Suprapubic skin (tissue), 4 donors: ENCODE results near the gene NUP50. TPM values are rescaled to one million over a fixed set of nuclear protein-coding genes. Genes with fewer than 3 reads are reported as not detected.
A peak's percentile ranks its signal among the peaks of the same experiment; 100 is the strongest.

Experiments
- DNase-seq, 2 donors: peaks; one replicate each; pipeline ENCODE4 v3.0.0-alpha.2; 2019; ENCODE audit warnings: low spot score in 2 of 2
- H3K27ac ChIP-seq: fragments of 200-600 bp; sonication (generic); one replicate; pipeline ENCODE4 v1.5.1; 2019
- H3K27me3 ChIP-seq: fragments of 200-600 bp; sonication (generic); one replicate; pipeline ENCODE4 v1.5.1; 2019
- H3K36me3 ChIP-seq: fragments of 200-600 bp; sonication (generic); one replicate; pipeline ENCODE4 v1.5.1; 2019
- H3K4me1 ChIP-seq: fragments of 200-600 bp; sonication (generic); one replicate; pipeline ENCODE4 v1.5.1; 2019
- H3K4me3 ChIP-seq: fragments of 200-600 bp; sonication (generic); one replicate; pipeline ENCODE4 v1.5.1; 2019; ENCODE audit warnings: mild to moderate bottlenecking
- H3K9me3 ChIP-seq: fragments of 200-600 bp; sonication (generic); one replicate; pipeline ENCODE4 v1.5.1; 2019
- CTCF ChIP-seq, 2 donors: fragments of 200-600 bp in 1 of 2; fragments of 450-650 bp in 1 of 2; sonication (generic) in 1 of 2; IDR thresholded peaks; one replicate each; pipeline ENCODE4 v1.5.1; 2016 to 2019; ENCODE audit warnings: antibody characterized with exemption in 2 of 2, mild to moderate bottlenecking in 1 of 2, moderate library complexity in 1 of 2
- EP300 ChIP-seq: sonication (generic); formaldehyde crosslinking; IDR thresholded peaks from one replicate; pipeline ENCODE4 v1.6.1; 2017; ENCODE audit warnings: antibody characterized with exemption
- POLR2A ChIP-seq, 2 donors: fragments of 450-650 bp; IDR thresholded peaks; one replicate each; pipeline ENCODE4 v1.6.1; 2017; ENCODE audit warnings: antibody characterized with exemption in 2 of 2, mild to moderate bottlenecking in 2 of 2, moderate library complexity in 2 of 2
- POLR2AphosphoS5 ChIP-seq, 3 donors: sonication (generic); formaldehyde crosslinking; IDR thresholded peaks; one replicate each; pipeline ENCODE4 v1.6.1; 2017; ENCODE audit warnings: antibody characterized with exemption in 3 of 3
- WGBS: methylation state at CpG from one replicate; pipeline ENCODE4 v1.1.5; 2018; 5-methylcytosine and 5-hydroxymethylcytosine counted together
- total RNA-seq, 4 donors: library from RNA; depleted of rRNA; stranded (reverse); fragments of >200 nt; gene quantifications; one replicate each; pipeline ENCODE4 v1.1.0, GENCODE V29; 2016

Gene NUP50
- total RNA-seq: 10 to 100 TPM; 44.2 to 74.0 (median 64.0) TPM

GRCh38 chr22:45163451-45164269 lies at the start of gene NUP50:
NUP50 (plus strand) TSS chr22:45163925; CDS start chr22:45168178, 4,253 bp downstream.
- TF ChIP-seq EP300 (no peak), POLR2AphosphoS5 (IDR thresholded peaks at IDR 0.05) (peak; percentile 41 to 84 (median 75)), CTCF (IDR thresholded peaks at IDR 0.05) (no peak), POLR2A (IDR thresholded peaks at IDR 0.05) (peak in 1 of 2 donors; percentile 59)
- no peaks in the 10 kb centered on the region for H3K9me3 ChIP-seq
- DNase-seq: peak; percentile 95 to 96
- H3K4me1 ChIP-seq: peaks cover 68% of the 10 kb centered on the region
- H3K4me3 ChIP-seq: peak within 1 kb of the TSS; percentile 65
- 0% methylated on average over 13 of the region's 100 CpGs for WGBS
- peak within 1 kb of the TSS; percentile 93 for H3K27ac ChIP-seq
- no peaks in the 10 kb centered on the region for H3K27me3 ChIP-seq
- H3K36me3 ChIP-seq: peaks cover 5% of the 10 kb centered on the region

- Histone ChIP-seq H3K36me3 (no peaks in the 10 kb centered on the region), H3K9me3 (no peaks in the 10 kb centered on the region)
- WGBS: 82% methylated on average over 9 of the region's 9 CpGs
These were observed 43.3 kb upstream of the NUP50 start for GRCh38 chr22:45120440-45120839.

GRCh38 chr22:45120931-45121330 lies 42.8 kb upstream of the NUP50 start:
- 91% methylated on average over 8 of the region's 8 CpGs for whole genome bisulfite sequencing
- peaks cover 4% of the 10 kb centered on the region for H3K27me3 ChIP-seq
- H3K4me3 ChIP-seq: no peak overlapping the region
- H3K27ac ChIP-seq: no peak overlapping the region
- TF ChIP-seq EP300 (no peak), CTCF (IDR thresholded peaks at IDR 0.05) (no peak), POLR2AphosphoS5 (IDR thresholded peaks at IDR 0.05) (no peak), POLR2A (IDR thresholded peaks at IDR 0.05) (no peak)
- DNase-seq: no peak
- H3K4me1 ChIP-seq: peaks cover 3% of the 10 kb centered on the region
- no peaks in the 10 kb centered on the region for H3K9me3 ChIP-seq
- H3K36me3 ChIP-seq: no peaks in the 10 kb centered on the region

More at GRCh38 chr22:45120440-45120839, 43.3 kb upstream of the NUP50 start:
- Histone ChIP-seq H3K27me3 (peaks cover 2% of the 10 kb centered on the region), H3K27ac (no peak overlapping the region), H3K4me3 (no peak overlapping the region), H3K4me1 (peaks cover 3% of the 10 kb centered on the region)
- TF ChIP-seq POLR2A (IDR thresholded peaks at IDR 0.05): no peak
- no peak for TF ChIP-seq EP300
- no peak for TF ChIP-seq POLR2AphosphoS5 (IDR thresholded peaks at IDR 0.05)
- no peak for TF ChIP-seq CTCF (IDR thresholded peaks at IDR 0.05)
- no peak for DNase-seq

- 54% methylated on average over 10 of the region's 10 CpGs for WGBS
- Histone ChIP-seq H3K4me3 (no peak overlapping the region), H3K4me1 (peaks cover 3% of the 10 kb centered on the region), H3K36me3 (no peaks in the 10 kb centered on the region), H3K27me3 (peaks cover 4% of the 10 kb centered on the region), H3K27ac (no peak overlapping the region), H3K9me3 (no peaks in the 10 kb centered on the region)
- DNase-seq: no peak
- TF ChIP-seq POLR2AphosphoS5 (IDR thresholded peaks at IDR 0.05): no peak
- no peak for TF ChIP-seq POLR2A (IDR thresholded peaks at IDR 0.05)
- TF ChIP-seq CTCF (IDR thresholded peaks at IDR 0.05): no peak
- no peak for TF ChIP-seq EP300
These were observed 39.4 kb upstream of the NUP50 start for GRCh38 chr22:45124176-45124847.

GRCh38 chr22:45125188-45125587 lies 38.5 kb upstream of the NUP50 start:
- no peak overlapping the region for H3K4me3 ChIP-seq
- H3K4me1 ChIP-seq: peaks cover 7% of the 10 kb centered on the region
- peaks cover 4% of the 10 kb centered on the region for H3K27me3 ChIP-seq
- TF ChIP-seq POLR2A (IDR thresholded peaks at IDR 0.05) (no peak), POLR2AphosphoS5 (IDR thresholded peaks at IDR 0.05) (no peak), EP300 (no peak), CTCF (IDR thresholded peaks at IDR 0.05) (no peak)
- no peaks in the 10 kb centered on the region for H3K36me3 ChIP-seq
- no peak for DNase-seq
- H3K27ac ChIP-seq: no peak overlapping the region
- WGBS: 48% methylated on average over 8 of the region's 8 CpGs
- no peaks in the 10 kb centered on the region for H3K9me3 ChIP-seq
